ENCODE results near the gene F12. TPM values are rescaled to one million over a fixed set of nuclear protein-coding genes. Genes with fewer than 3 reads are reported as not detected.

F12 gene
- total RNA-seq, 1 experiment from 2014 or later = 10.0 TPM

DNA sequence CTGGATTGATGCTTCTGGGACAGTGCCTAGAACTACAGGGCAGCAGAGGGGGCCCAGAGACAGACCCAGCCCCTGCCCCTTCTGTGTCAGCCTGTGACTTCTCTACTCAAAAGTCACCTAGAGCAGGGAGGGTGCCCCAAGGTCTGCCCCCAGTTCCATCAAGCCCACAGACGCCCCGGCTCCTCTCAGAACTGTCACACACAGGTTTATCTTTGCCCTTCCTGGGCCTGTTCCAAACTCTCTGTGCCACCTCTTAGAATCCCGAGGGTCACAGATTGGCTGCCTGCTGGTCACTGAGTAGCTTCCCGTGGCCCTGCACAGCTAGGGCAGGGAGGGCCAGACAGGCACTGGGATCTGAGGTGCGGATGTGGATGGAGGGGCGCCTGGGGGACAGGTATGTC lies 49.9 kb downstream of the F12 start (continued):
- no peak for TF ChIP-seq MLX (CRISPR knock-in tag; IDR thresholded peaks at IDR 0.05)
- no peak for TF ChIP-seq SMAD4 (CRISPR knock-in tag; IDR thresholded peaks at IDR 0.05)
- no peak for TF ChIP-seq E2F1 (CRISPR knock-in tag; IDR thresholded peaks at IDR 0.05)
- TF ChIP-seq, protein P1, sequence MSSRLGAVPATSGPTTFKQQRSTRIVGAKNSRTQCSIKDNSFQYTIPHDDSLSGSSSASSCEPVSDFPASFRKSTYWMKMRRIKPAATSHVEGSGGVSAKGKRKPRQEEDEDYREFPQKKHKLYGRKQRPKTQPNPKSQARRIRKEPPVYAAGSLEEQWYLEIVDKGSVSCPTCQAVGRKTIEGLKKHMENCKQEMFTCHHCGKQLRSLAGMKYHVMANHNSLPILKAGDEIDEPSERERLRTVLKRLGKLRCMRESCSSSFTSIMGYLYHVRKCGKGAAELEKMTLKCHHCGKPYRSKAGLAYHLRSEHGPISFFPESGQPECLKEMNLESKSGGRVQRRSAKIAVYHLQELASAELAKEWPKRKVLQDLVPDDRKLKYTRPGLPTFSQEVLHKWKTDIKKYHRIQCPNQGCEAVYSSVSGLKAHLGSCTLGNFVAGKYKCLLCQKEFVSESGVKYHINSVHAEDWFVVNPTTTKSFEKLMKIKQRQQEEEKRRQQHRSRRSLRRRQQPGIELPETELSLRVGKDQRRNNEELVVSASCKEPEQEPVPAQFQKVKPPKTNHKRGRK (CRISPR knock-in tag; IDR thresholded peaks at IDR 0.05; ENCODE audit: borderline replicate concordance) = no peak
- no peak for TF ChIP-seq GABPB1 (CRISPR knock-in tag; IDR thresholded peaks at IDR 0.05)
- no peak for TF ChIP-seq IRF1 (CRISPR knock-in tag; IDR thresholded peaks at IDR 0.05)
- TF ChIP-seq OVOL2 (CRISPR knock-in tag; IDR thresholded peaks at IDR 0.05; ENCODE audit: borderline replicate concordance) = no peak

GRCh38 chr5:177358370-177358819 lies 51.0 kb downstream of the F12 start:
- Mint-ChIP-seq H3K4me1 (peaks cover 12% of the 10 kb centered on the region), H3K27me3 (ENCODE audit: low read depth) (peaks cover 38% of the 10 kb centered on the region), H3K27ac (no peak overlapping the region), H3K36me3 (no peaks in the 10 kb centered on the region), H3K9me3 (peaks cover 14% of the 10 kb centered on the region), H3K4me3 (no peak overlapping the region)
- DNase-seq (ENCODE audit: low spot score) (no peak), ATAC-seq (no peak)
- TF ChIP-seq ESRRA (CRISPR knock-in tag; IDR thresholded peaks at IDR 0.05; ENCODE audit: borderline replicate concordance) (no peak), GTF2I (CRISPR knock-in tag; conservative IDR thresholded peaks at IDR 0.05) (no peak), GABPB1 (CRISPR knock-in tag; IDR thresholded peaks at IDR 0.05) (no peak)
- ChIA-PET POLR2A (no interaction called here), CTCF (interaction anchor here (1.1 to 4.6 kb wide), 5 partner anchors 9 to 49 kb away, joined by 3 to 26 read pairs (median 4); no protein-coding TSS in a partner anchor)

- Mint-ChIP-seq H3K4me1 (peaks cover 11% of the 10 kb centered on the region), H3K4me3 (no peak within 1 kb of the TSS), H3K9me3 (peaks cover 14% of the 10 kb centered on the region), H3K27ac (no peak within 1 kb of the TSS), H3K36me3 (no peaks in the 10 kb centered on the region), H3K27me3 (ENCODE audit: low read depth) (peaks cover 39% of the 10 kb centered on the region)
- POLR2A ChIA-PET = interaction anchor here (0.5 kb wide), 1 partner anchor 68 kb away, joined by 3 read pairs; the partner anchor contains the start of gene GRK6
- CTCF ChIA-PET = interaction anchor here (1.1 to 4.6 kb wide), 4 partner anchors 10 to 48 kb away, joined by 4 to 26 read pairs (median 4); no protein-coding TSS in a partner anchor
- TF ChIP-seq, protein P2, sequence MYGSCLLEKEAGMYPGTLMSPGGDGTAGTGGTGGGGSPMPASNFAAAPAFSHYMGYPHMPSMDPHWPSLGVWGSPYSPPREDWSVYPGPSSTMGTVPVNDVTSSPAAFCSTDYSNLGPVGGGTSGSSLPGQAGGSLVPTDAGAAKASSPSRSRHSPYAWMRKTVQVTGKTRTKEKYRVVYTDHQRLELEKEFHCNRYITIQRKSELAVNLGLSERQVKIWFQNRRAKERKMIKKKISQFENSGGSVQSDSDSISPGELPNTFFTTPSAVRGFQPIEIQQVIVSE (CRISPR knock-in tag; IDR thresholded peaks at IDR 0.05; ENCODE audit: borderline replicate concordance) = no peak
- ATAC-seq (no peak), DNase-seq (ENCODE audit: low spot score) (no peak)
These were observed 51.7 kb downstream of the F12 start, which contains the start of gene RGS14 for GRCh38 chr5:177357459-177358351. Gene RGS14 (plus strand): TSS chr5:177357924. CDS start chr5:177358025, 101 bp downstream.

DNA sequence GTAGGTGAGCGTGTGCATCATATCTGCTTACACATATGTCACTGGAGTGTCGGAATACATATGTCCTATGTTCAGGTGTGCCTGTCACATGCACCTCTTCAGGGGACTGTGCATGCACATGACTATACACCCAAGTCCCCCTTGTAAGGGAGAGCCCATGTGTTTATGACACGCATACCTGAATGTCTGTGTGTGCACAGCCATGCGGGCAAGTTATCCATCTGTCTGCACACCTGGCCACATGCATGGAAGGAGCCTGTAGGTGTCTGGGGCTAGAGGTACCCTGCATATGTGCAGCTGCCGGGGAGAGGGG lies 52.3 kb downstream of the F12 start:
- Mint-ChIP-seq H3K4me1 (peaks cover 7% of the 10 kb centered on the region), H3K27ac (no peak overlapping the region), H3K36me3 (no peaks in the 10 kb centered on the region), H3K27me3 (ENCODE audit: low read depth) (peaks cover 35% of the 10 kb centered on the region), H3K4me3 (no peak overlapping the region), H3K9me3 (peaks cover 14% of the 10 kb centered on the region)
- ATAC-seq = no peak
- ChIA-PET CTCF (interaction anchor here (1.0 to 1.3 kb wide), 2 partner anchors 39 to 47 kb away, joined by 4 to 5 read pairs; no protein-coding TSS in a partner anchor), POLR2A (interaction anchor here (0.5 kb wide), 1 partner anchor 69 kb away, joined by 3 read pairs; the partner anchor contains the start of gene GRK6)
- no peak for DNase-seq (ENCODE audit: low spot score)
- no peak for TF ChIP-seq NR2C2 (CRISPR knock-in tag; IDR thresholded peaks at IDR 0.05)
- TF ChIP-seq NR3C1 (CRISPR knock-in tag; conservative IDR thresholded peaks at IDR 0.05; ENCODE audit: low read depth) = no peak
- TF ChIP-seq NFATC4 (CRISPR knock-in tag; IDR thresholded peaks at IDR 0.05) = no peak
- no peak for TF ChIP-seq JAZF1 (CRISPR knock-in tag; IDR thresholded peaks at IDR 0.05)
- TF ChIP-seq ERG (CRISPR knock-in tag; IDR thresholded peaks at IDR 0.05) = no peak
- TF ChIP-seq ZNF671 (CRISPR knock-in tag; IDR thresholded peaks at IDR 0.05) = no peak

Data from WTC11 (cell line).